ENCODE data around the gene PRDM7. TPM values are rescaled to one million over a fixed set of nuclear protein-coding genes. Genes with fewer than 3 reads are reported as not detected.

Gene PRDM7
- total and polyA plus RNA-seq, 12 donors, result not detected

GRCh38 chr16:90015586-90016338 is 61.4 kb downstream of the PRDM7 start:
- Histone ChIP-seq H3K9me3 (replicated peaks in 1 of 3) (no peaks in the 10 kb centered on the region), H3K27me3 (no peaks in the 10 kb centered on the region), H3K36me3 (replicated peaks in 1 of 2) (no peaks in the 10 kb centered on the region), H3K27ac (no peak overlapping the region), H3K4me3 (no peak overlapping the region), H3K4me1 (replicated peaks in 1 of 2) (peaks cover 8 to 15% of the 10 kb centered on the region in 2 donors)
- TF ChIP-seq CTCF (IDR thresholded peaks at IDR 0.05), result no peak
- TF ChIP-seq POLR2A (IDR thresholded peaks at IDR 0.05), result no peak
- 88 to 91% (median 89%) methylated on average over 19 of the region's 19 CpGs for WGBS, 4 donors
- intact Hi-C loops (cut with DNase I), result no loop called here
- no peak for DNase-seq

DNA sequence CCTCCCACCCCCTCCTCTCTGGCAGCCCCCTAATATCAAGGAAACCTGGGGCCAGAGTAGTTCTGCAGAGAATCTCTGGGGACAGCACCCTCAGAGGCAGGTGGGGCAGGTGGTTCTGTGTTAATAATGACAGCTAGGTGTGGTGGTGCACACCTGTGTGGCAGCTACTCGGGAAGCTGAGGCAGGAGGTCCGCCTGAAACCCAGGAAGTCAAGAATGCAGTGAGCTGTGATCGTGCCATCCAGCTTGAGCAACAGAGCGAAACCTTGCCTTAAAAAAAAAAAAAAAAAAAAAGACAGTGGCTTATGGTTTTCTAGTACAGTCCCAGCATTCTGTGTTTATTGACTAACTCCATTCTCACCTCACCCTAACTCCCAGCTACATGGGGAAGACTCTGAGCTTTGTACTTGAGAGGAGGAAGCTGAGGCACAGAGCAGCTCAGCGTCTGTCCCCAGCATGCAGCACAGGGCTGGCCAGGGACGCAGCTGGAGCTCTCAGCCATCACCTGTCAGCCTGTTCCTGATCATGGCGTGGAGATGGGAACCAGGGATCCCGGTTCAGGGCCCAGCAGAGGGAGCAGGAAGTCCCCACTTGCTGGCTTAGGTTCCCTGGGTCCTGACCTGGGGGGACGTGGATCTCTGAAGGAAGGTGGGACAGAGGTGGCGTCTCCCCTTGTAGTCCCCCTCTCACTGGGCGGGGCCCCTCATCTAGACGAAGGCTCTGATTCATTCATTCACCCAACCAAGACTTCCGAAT is 64.0 kb downstream of the PRDM7 start:
- no peak for DNase-seq
- H3K27ac ChIP-seq, result no peak overlapping the region
- no peaks in the 10 kb centered on the region for H3K27me3 ChIP-seq
- TF ChIP-seq CTCF (IDR thresholded peaks at IDR 0.05), result no peak
- TF ChIP-seq POLR2A (IDR thresholded peaks at IDR 0.05), result no peak
- intact Hi-C loops (cut with DNase I), result no loop called here
- WGBS, 4 donors, result 71 to 76% (median 74%) methylated on average over 11 to 13 of the region's 13 CpGs
- no peaks in the 10 kb centered on the region for H3K36me3 ChIP-seq (replicated peaks in 1 of 2)
- no peaks in the 10 kb centered on the region for H3K9me3 ChIP-seq (replicated peaks in 1 of 3)
- no peaks in the 10 kb centered on the region for H3K4me1 ChIP-seq (replicated peaks in 1 of 2)
- H3K4me3 ChIP-seq, result no peak overlapping the region

GRCh38 chr16:90011908-90012501 is 65.1 kb downstream of the PRDM7 start:
- whole genome bisulfite sequencing, 4 donors, result 85 to 86% (median 86%) methylated on average over 4 to 12 of the region's 12 CpGs
- Histone ChIP-seq H3K4me3 (no peak overlapping the region), H3K4me1 (replicated peaks in 1 of 2) (no peaks in the 10 kb centered on the region), H3K36me3 (replicated peaks in 1 of 2) (no peaks in the 10 kb centered on the region), H3K27me3 (no peaks in the 10 kb centered on the region), H3K27ac (no peak overlapping the region), H3K9me3 (replicated peaks in 1 of 3) (no peaks in the 10 kb centered on the region)
- no peak for TF ChIP-seq CTCF (IDR thresholded peaks at IDR 0.05)
- TF ChIP-seq POLR2A (IDR thresholded peaks at IDR 0.05), result no peak
- no peak for DNase-seq
- intact Hi-C loops (cut with DNase I), result no loop called here

GRCh38 chr16:90011508-90011819 is 65.7 kb downstream of the PRDM7 start:
- Histone ChIP-seq H3K9me3 (replicated peaks in 1 of 3) (no peaks in the 10 kb centered on the region), H3K4me1 (replicated peaks in 1 of 2) (no peaks in the 10 kb centered on the region), H3K27me3 (no peaks in the 10 kb centered on the region), H3K36me3 (replicated peaks in 1 of 2) (no peaks in the 10 kb centered on the region), H3K4me3 (no peak overlapping the region), H3K27ac (no peak overlapping the region)
- no peak for DNase-seq
- 74 to 100% (median 77%) methylated on average over 1 to 11 of the region's 11 CpGs for WGBS, 4 donors
- intact Hi-C loops (cut with DNase I), result no loop called here
- TF ChIP-seq POLR2A (IDR thresholded peaks at IDR 0.05) (no peak), CTCF (IDR thresholded peaks at IDR 0.05) (no peak)

All from adrenal gland (tissue), 12 donors.